Liver (tissue), 9 donors: Measurements from ENCODE around the gene PTPRD. TPM values are rescaled to one million over a fixed set of nuclear protein-coding genes. Genes with fewer than 3 reads are reported as not detected.

Experiments used
- DNase-seq: peaks from one replicate; pipeline ENCODE4 v3.0.0-alpha.2; 2017; ENCODE audit warnings: low spot score
- H3K27ac ChIP-seq, 2 donors: one replicate each; pipeline ENCODE4 v1.7.0; 2013; ENCODE audit warnings: inconsistent platforms in 2 of 2, low read length in 2 of 2, control low read depth in 1 of 2, low read depth in 1 of 2, mild to moderate bottlenecking in 1 of 2
- H3K27me3 ChIP-seq, 4 donors: one replicate each; pipeline versions ENCODE4 v1.6.1 to v1.7.0; 2013; ENCODE audit warnings: low read length in 3 of 4, inconsistent platforms in 1 of 4, mild to moderate bottlenecking in 1 of 4, moderate library complexity in 1 of 4; ENCODE audit not compliant: control insufficient read depth in 4 of 4, insufficient read depth in 4 of 4
- H3K36me3 ChIP-seq, 4 donors: one replicate each; pipeline versions ENCODE4 v1.6.1 to v1.7.0; 2013; ENCODE audit warnings: low read length in 3 of 4, mild to moderate bottlenecking in 3 of 4, low read depth in 1 of 4, moderate library complexity in 1 of 4; ENCODE audit not compliant: control insufficient read depth in 4 of 4, insufficient read depth in 3 of 4
- H3K4me1 ChIP-seq, 4 donors: one replicate each; pipeline versions ENCODE4 v1.6.1 to v1.7.0; 2013; ENCODE audit warnings: low read length in 3 of 4, mild to moderate bottlenecking in 3 of 4, moderate library complexity in 1 of 4; ENCODE audit not compliant: control insufficient read depth in 4 of 4, insufficient read depth in 4 of 4
- H3K4me3 ChIP-seq, 3 donors: one replicate each; pipeline versions ENCODE4 v1.6.1 to v1.7.0; 2013; ENCODE audit warnings: low read length in 3 of 3, control low read depth in 1 of 3, low read depth in 1 of 3, mild to moderate bottlenecking in 1 of 3
- H3K9ac ChIP-seq, 2 donors: one replicate each; pipeline ENCODE4 v1.7.0; 2013; ENCODE audit warnings: low read length in 2 of 2, mild to moderate bottlenecking in 2 of 2, moderate library complexity in 2 of 2, control low read depth in 1 of 2, low read depth in 1 of 2
- H3K9me3 ChIP-seq, 4 donors: one replicate each; pipeline versions ENCODE4 v1.6.1 to v1.7.0; 2013; ENCODE audit warnings: low read length in 3 of 4; ENCODE audit not compliant: control insufficient read depth in 4 of 4
- EGR1 ChIP-seq, 2 donors: IDR thresholded peaks; 2 replicates each; pipeline ENCODE4 v1.6.1; 2016 to 2018; ENCODE audit warnings: antibody characterized with exemption in 2 of 2, low read depth in 2 of 2
- FOXA1 ChIP-seq: IDR thresholded peaks from 2 replicates; pipeline ENCODE4 v1.6.1; 2016; ENCODE audit warnings: antibody characterized with exemption
- FOXA2 ChIP-seq: IDR thresholded peaks from 2 replicates; pipeline ENCODE4 v1.6.1; 2016; ENCODE audit warnings: antibody characterized with exemption
- GABPA ChIP-seq, 2 donors: IDR thresholded peaks in 1 of 2; conservative IDR thresholded peaks in 1 of 2; 2 replicates each; pipeline ENCODE4 v1.6.1; 2016; ENCODE audit warnings: antibody characterized with exemption in 2 of 2, mild to moderate bottlenecking in 1 of 2, moderate library complexity in 1 of 2
- HNF4A ChIP-seq, 2 donors: conservative IDR thresholded peaks; 2 replicates each; pipeline ENCODE4 v1.6.1; 2016; ENCODE audit warnings: antibody characterized with exemption in 2 of 2, mild to moderate bottlenecking in 2 of 2
- HNF4G ChIP-seq: IDR thresholded peaks from 2 replicates; pipeline ENCODE4 v1.6.1; 2016; ENCODE audit warnings: antibody characterized with exemption
- JUND ChIP-seq, 2 donors: IDR thresholded peaks; 2 replicates each; pipeline ENCODE4 v1.6.1; 2016; ENCODE audit warnings: antibody characterized with exemption in 2 of 2
- NR2F2 ChIP-seq: IDR thresholded peaks from 2 replicates; pipeline ENCODE4 v1.6.1; 2016; ENCODE audit warnings: antibody characterized with exemption
- RAD21 ChIP-seq, 2 donors: IDR thresholded peaks; 2 replicates each; pipeline ENCODE4 v1.6.1; 2016; ENCODE audit warnings: antibody characterized with exemption in 2 of 2, mild to moderate bottlenecking in 2 of 2
- RXRA ChIP-seq, 2 donors: IDR thresholded peaks; 2 replicates each; pipeline ENCODE4 v1.6.1; 2017 to 2018; ENCODE audit warnings: antibody characterized with exemption in 2 of 2, mild to moderate bottlenecking in 1 of 2
- SP1 ChIP-seq: IDR thresholded peaks from 2 replicates; pipeline ENCODE4 v1.6.1; 2018; ENCODE audit warnings: antibody characterized with exemption, mild to moderate bottlenecking
- TAF1 ChIP-seq: conservative IDR thresholded peaks from 2 replicates; pipeline ENCODE4 v1.6.1; 2016; ENCODE audit warnings: antibody characterized with exemption, mild to moderate bottlenecking
- YY1 ChIP-seq: IDR thresholded peaks from 2 replicates; pipeline ENCODE4 v1.6.1; 2016; ENCODE audit warnings: antibody characterized with exemption, mild to moderate bottlenecking
- polyA plus RNA-seq, 2 donors: library from polyadenylated mRNA; stranded (reverse) in 1 of 2; unstranded in 1 of 2; fragments of 200-250 nt in 1 of 2; fragments of >200 nt in 1 of 2; fragmentation: Nextera tagmentation in 1 of 2; extraction: Ambion mirVana in 1 of 2; gene quantifications; one replicate each; pipeline versions ENCODE4 v1.2.1 to v1.2.3, GENCODE V29; 2013 to 2015
- total RNA-seq, 2 donors: library from RNA; depleted of rRNA; stranded (reverse); fragments of >200 nt; gene quantifications; one replicate each; pipeline ENCODE4 v1.2.3, GENCODE V29; 2014
- TF ChIP-seq, protein P1 (sequence below): IDR thresholded peaks from 2 replicates; pipeline ENCODE4 v1.6.1; 2016; ENCODE audit warnings: antibody characterized with exemption
- TF ChIP-seq, protein P2 (sequence below): IDR thresholded peaks from 2 replicates; pipeline ENCODE4 v1.6.1; 2016; ENCODE audit warnings: antibody characterized with exemption
- TF ChIP-seq, protein P3 (sequence below): fragments of 150-350 bp; IDR thresholded peaks from 2 replicates; pipeline ENCODE4 v1.5.1; 2017; ENCODE audit warnings: improper control_type of control experiment, low read depth, low read length; ENCODE audit not compliant: missing input control
- TF ChIP-seq, protein P4 (sequence below): IDR thresholded peaks from 2 replicates; pipeline ENCODE4 v1.6.1; 2016; ENCODE audit warnings: antibody characterized with exemption, mild to moderate bottlenecking
- TF ChIP-seq, protein P5 (sequence below): IDR thresholded peaks from 2 replicates; pipeline ENCODE4 v1.6.1; 2016; ENCODE audit warnings: antibody characterized with exemption
- donor health status: healthy.
- donor health status: healthy.
- donor health status: healthy.
- donor health status: healthy.
- donor health status: healthy.

PTPRD gene
- total and polyA plus RNA-seq, 4 donors: 0.78 to 34.2 (median 4.7) TPM

DNA sequence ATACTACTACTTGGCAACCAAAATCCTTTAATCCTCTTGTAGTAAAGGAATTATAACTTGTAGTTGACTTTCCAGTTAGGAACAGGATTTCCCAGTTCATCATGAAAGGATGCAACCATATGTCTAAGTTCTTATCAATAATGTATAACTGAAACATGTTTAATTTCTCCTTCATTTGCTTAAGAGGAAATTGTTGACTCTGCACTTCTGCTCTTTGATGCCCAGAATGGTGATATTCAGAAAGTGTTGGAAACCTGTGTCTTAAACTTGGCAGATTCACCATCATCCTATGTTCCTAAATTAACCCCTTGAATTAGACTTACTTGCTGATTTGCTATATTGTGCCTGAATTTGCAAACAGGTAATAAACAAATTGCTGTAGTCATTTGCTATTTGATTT is 201.5 kb downstream of the PTPRD start:
- TF ChIP-seq HNF4A (conservative IDR thresholded peaks at IDR 0.05): no peak
- TF ChIP-seq, protein P1, sequence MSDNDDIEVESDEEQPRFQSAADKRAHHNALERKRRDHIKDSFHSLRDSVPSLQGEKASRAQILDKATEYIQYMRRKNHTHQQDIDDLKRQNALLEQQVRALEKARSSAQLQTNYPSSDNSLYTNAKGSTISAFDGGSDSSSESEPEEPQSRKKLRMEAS: no peak
- no peak for TF ChIP-seq HNF4G
- no peak for TF ChIP-seq JUND (IDR thresholded peaks at IDR 0.05)
- no peak for TF ChIP-seq FOXA1
- no peak for TF ChIP-seq TAF1
- TF ChIP-seq, protein P2, sequence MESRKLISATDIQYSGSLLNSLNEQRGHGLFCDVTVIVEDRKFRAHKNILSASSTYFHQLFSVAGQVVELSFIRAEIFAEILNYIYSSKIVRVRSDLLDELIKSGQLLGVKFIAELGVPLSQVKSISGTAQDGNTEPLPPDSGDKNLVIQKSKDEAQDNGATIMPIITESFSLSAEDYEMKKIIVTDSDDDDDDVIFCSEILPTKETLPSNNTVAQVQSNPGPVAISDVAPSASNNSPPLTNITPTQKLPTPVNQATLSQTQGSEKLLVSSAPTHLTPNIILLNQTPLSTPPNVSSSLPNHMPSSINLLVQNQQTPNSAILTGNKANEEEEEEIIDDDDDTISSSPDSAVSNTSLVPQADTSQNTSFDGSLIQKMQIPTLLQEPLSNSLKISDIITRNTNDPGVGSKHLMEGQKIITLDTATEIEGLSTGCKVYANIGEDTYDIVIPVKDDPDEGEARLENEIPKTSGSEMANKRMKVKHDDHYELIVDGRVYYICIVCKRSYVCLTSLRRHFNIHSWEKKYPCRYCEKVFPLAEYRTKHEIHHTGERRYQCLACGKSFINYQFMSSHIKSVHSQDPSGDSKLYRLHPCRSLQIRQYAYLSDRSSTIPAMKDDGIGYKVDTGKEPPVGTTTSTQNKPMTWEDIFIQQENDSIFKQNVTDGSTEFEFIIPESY: no peak
- TF ChIP-seq FOXA2: no peak
- TF ChIP-seq GABPA (IDR thresholded peaks at IDR 0.05 in 1 of 2, conservative IDR thresholded peaks at IDR 0.05 in 1 of 2): no peak
- no peak for TF ChIP-seq YY1
- TF ChIP-seq, protein P3, sequence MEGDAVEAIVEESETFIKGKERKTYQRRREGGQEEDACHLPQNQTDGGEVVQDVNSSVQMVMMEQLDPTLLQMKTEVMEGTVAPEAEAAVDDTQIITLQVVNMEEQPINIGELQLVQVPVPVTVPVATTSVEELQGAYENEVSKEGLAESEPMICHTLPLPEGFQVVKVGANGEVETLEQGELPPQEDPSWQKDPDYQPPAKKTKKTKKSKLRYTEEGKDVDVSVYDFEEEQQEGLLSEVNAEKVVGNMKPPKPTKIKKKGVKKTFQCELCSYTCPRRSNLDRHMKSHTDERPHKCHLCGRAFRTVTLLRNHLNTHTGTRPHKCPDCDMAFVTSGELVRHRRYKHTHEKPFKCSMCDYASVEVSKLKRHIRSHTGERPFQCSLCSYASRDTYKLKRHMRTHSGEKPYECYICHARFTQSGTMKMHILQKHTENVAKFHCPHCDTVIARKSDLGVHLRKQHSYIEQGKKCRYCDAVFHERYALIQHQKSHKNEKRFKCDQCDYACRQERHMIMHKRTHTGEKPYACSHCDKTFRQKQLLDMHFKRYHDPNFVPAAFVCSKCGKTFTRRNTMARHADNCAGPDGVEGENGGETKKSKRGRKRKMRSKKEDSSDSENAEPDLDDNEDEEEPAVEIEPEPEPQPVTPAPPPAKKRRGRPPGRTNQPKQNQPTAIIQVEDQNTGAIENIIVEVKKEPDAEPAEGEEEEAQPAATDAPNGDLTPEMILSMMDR: no peak
- TF ChIP-seq, protein P4, sequence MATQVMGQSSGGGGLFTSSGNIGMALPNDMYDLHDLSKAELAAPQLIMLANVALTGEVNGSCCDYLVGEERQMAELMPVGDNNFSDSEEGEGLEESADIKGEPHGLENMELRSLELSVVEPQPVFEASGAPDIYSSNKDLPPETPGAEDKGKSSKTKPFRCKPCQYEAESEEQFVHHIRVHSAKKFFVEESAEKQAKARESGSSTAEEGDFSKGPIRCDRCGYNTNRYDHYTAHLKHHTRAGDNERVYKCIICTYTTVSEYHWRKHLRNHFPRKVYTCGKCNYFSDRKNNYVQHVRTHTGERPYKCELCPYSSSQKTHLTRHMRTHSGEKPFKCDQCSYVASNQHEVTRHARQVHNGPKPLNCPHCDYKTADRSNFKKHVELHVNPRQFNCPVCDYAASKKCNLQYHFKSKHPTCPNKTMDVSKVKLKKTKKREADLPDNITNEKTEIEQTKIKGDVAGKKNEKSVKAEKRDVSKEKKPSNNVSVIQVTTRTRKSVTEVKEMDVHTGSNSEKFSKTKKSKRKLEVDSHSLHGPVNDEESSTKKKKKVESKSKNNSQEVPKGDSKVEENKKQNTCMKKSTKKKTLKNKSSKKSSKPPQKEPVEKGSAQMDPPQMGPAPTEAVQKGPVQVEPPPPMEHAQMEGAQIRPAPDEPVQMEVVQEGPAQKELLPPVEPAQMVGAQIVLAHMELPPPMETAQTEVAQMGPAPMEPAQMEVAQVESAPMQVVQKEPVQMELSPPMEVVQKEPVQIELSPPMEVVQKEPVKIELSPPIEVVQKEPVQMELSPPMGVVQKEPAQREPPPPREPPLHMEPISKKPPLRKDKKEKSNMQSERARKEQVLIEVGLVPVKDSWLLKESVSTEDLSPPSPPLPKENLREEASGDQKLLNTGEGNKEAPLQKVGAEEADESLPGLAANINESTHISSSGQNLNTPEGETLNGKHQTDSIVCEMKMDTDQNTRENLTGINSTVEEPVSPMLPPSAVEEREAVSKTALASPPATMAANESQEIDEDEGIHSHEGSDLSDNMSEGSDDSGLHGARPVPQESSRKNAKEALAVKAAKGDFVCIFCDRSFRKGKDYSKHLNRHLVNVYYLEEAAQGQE: no peak
- no peak for TF ChIP-seq EGR1 (IDR thresholded peaks at IDR 0.05; ENCODE audit: low read depth in 2 of 2)
- no peak for TF ChIP-seq RAD21 (IDR thresholded peaks at IDR 0.05)
- TF ChIP-seq NR2F2: no peak
- TF ChIP-seq, protein P5, sequence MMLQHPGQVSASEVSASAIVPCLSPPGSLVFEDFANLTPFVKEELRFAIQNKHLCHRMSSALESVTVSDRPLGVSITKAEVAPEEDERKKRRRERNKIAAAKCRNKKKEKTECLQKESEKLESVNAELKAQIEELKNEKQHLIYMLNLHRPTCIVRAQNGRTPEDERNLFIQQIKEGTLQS: no peak
- no peak for TF ChIP-seq RXRA (IDR thresholded peaks at IDR 0.05)
- TF ChIP-seq SP1: no peak
- Histone ChIP-seq H3K4me3 (no peak overlapping the region), H3K4me1 (no peaks in the 10 kb centered on the region), H3K36me3 (no peaks in the 10 kb centered on the region), H3K27ac (no peak overlapping the region), H3K9me3 (no peaks in the 10 kb centered on the region), H3K9ac (no peak overlapping the region), H3K27me3 (no peaks in the 10 kb centered on the region)
- DNase-seq: no peak
